ENCODE data around the gene PI4KB.

- TF ChIP-seq CTCF (IDR thresholded peaks at IDR 0.05) (no peak), POLR2AphosphoS5 (IDR thresholded peaks at IDR 0.05; ENCODE audit: low read depth, low read length) (no peak)
These were observed 60.9 kb downstream of the PI4KB start for GRCh38 chr1:151266315-151266714.
